CD4-positive, alpha-beta T cell (primary cell): ENCODE data around the gene PSRC1. TPM values are rescaled to one million over a fixed set of nuclear protein-coding genes. Genes with fewer than 3 reads are reported as not detected.

Experiments
- ATAC-seq: fragments of 200-7000 bp; cut with Tn5 transposase; one replicate; pipeline ENCODE4 v1.10.0; 2022; ENCODE audit warnings: mild to moderate bottlenecking; ENCODE audit not compliant: poor library complexity
- CTCF ChIA-PET: fragments of 350-600 bp; sonication (Branson Sonifier 250); formaldehyde crosslinking; loops from one replicate; lab custom pipeline; 2021; ENCODE audit warnings: antibody characterized with exemption, inconsistent platforms; lab: Charles Lee
- POLR2A ChIA-PET: fragments of 350-600 bp; sonication (Branson Sonifier 250); formaldehyde crosslinking; loops from one replicate; lab custom pipeline; 2021; ENCODE audit warnings: antibody characterized with exemption, inconsistent platforms; lab: Charles Lee
- DNase-seq, 14 experiments: peaks; one replicate each; pipeline ENCODE4 v3.0.0-alpha.2; 2013 to 2020; ENCODE audit warnings: mixed read lengths in 2 of 14
- H3K27ac ChIP-seq, 2 donors: one replicate each; pipeline versions ENCODE4 v1.5.1 to v1.7.0; 2013; ENCODE audit warnings: low read length in 2 of 2, low read depth in 1 of 2, mild to moderate bottlenecking in 1 of 2
- H3K27me3 ChIP-seq, 2 experiments: 1 replicate in 1 of 2; 2 replicates in 1 of 2; pipeline versions ENCODE4 v1.6.1 to v1.7.0; 2013; ENCODE audit warnings: low read length in 2 of 2, control low read depth in 1 of 2, mild to moderate bottlenecking in 1 of 2, moderate library complexity in 1 of 2; ENCODE audit not compliant: insufficient read depth in 2 of 2, control insufficient read depth in 1 of 2
- H3K36me3 ChIP-seq: one replicate; pipeline ENCODE4 v1.6.1; 2013; ENCODE audit warnings: low read length, control low read depth; ENCODE audit not compliant: insufficient read depth
- H3K4me1 ChIP-seq: one replicate; pipeline ENCODE4 v1.6.1; 2013; ENCODE audit warnings: low read length, control low read depth; ENCODE audit not compliant: insufficient read depth
- H3K4me3 ChIP-seq: one replicate; pipeline ENCODE4 v1.5.1; 2013; ENCODE audit warnings: mild to moderate bottlenecking, low read length, moderate library complexity
- H3K9me3 ChIP-seq, 2 experiments: 1 replicate in 1 of 2; 2 replicates in 1 of 2; pipeline versions ENCODE4 v1.6.1 to v1.7.0; 2013; ENCODE audit warnings: low read length in 2 of 2, mild to moderate bottlenecking in 2 of 2, control low read depth in 1 of 2, moderate library complexity in 1 of 2; ENCODE audit not compliant: control insufficient read depth in 1 of 2, insufficient read depth in 1 of 2
- H3K27ac Mint-ChIP-seq: one replicate; pipeline ENCODE4 v1.8.0; 2020; ENCODE audit warnings: mixed read lengths
- H3K27me3 Mint-ChIP-seq: one replicate; pipeline ENCODE4 v1.8.0; 2021; ENCODE audit warnings: mixed read lengths
- H3K36me3 Mint-ChIP-seq: one replicate; pipeline ENCODE4 v1.8.0; 2021; ENCODE audit warnings: low read depth, mixed read lengths
- H3K4me1 Mint-ChIP-seq: one replicate; pipeline ENCODE4 v1.8.0; 2021; ENCODE audit warnings: low read depth, mixed read lengths
- H3K4me3 Mint-ChIP-seq: one replicate; pipeline ENCODE4 v1.8.0; 2020; ENCODE audit warnings: mild to moderate bottlenecking, mixed read lengths
- H3K9me3 Mint-ChIP-seq: one replicate; pipeline ENCODE4 v1.8.0; 2020; ENCODE audit warnings: mixed read lengths
- intact Hi-C, 2 experiments: fragments of 100-400 bp; cut with DNase I in 1 of 2; cut with micrococcal nuclease in 1 of 2; formaldehyde crosslinking; loops; one replicate each; pipeline versions ENCODE4 v1.15.1 to v1.9.0; 2023 to 2025; cut with DNase I, micrococcal nuclease
- total RNA-seq, 174 experiments: library from RNA in 2 of 174; stranded (reverse) in 2 of 174; gene quantifications; one replicate each; pipeline ENCODE4 v1.2.3 and lab custom pipeline; 2021 to 2026
- TF ChIP-seq, protein P1 (sequence below): fragments of 200-600 bp; IDR thresholded peaks from one replicate; pipeline ENCODE4 v1.8.0; 2022; ENCODE audit warnings: antibody characterized with exemption, mild to moderate bottlenecking

The PSRC1 gene
- total RNA-seq, 2 experiments from 2014 or later, result 0.22 to 0.91 TPM

DNA sequence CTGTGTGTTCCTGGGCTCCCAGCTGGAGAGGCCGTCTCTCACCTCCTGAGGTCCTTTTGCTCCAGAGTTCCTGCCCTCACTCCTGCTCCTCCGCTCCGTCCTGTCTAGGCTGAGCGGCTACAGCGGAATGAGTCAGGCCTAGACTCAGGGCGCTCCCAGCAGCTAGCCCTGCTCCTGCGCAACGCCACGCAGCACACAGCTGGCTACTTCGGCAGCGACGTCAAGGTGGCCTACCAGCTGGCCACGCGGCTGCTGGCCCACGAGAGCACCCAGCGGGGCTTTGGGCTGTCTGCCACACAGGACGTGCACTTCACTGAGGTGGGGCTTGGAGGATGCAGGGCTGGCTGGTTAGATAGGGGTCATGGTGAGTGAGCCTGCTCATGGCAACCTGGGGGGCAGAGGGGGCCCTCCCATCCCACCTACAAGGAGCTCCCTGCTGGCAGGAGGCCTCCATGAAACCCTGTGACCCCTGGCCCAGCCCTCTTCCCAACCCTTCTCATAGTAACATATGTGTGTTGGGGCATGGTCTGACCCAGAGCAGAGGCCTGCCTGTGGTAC, 15.1 kb downstream of the PSRC1 start:
- Mint-ChIP-seq H3K27me3 (no peaks in the 10 kb centered on the region), H3K36me3 (no peaks in the 10 kb centered on the region), H3K4me1 (no peaks in the 10 kb centered on the region), H3K9me3 (no peaks in the 10 kb centered on the region), H3K27ac (no peak overlapping the region), H3K4me3 (no peak overlapping the region)
- no peaks in the 10 kb centered on the region for H3K27me3 ChIP-seq
- peaks cover 6% of the 10 kb centered on the region for H3K4me1 ChIP-seq
- H3K9me3 ChIP-seq, result no peaks in the 10 kb centered on the region
- H3K4me3 ChIP-seq, result no peak overlapping the region
- no peak for ATAC-seq
- TF ChIP-seq, protein P1, sequence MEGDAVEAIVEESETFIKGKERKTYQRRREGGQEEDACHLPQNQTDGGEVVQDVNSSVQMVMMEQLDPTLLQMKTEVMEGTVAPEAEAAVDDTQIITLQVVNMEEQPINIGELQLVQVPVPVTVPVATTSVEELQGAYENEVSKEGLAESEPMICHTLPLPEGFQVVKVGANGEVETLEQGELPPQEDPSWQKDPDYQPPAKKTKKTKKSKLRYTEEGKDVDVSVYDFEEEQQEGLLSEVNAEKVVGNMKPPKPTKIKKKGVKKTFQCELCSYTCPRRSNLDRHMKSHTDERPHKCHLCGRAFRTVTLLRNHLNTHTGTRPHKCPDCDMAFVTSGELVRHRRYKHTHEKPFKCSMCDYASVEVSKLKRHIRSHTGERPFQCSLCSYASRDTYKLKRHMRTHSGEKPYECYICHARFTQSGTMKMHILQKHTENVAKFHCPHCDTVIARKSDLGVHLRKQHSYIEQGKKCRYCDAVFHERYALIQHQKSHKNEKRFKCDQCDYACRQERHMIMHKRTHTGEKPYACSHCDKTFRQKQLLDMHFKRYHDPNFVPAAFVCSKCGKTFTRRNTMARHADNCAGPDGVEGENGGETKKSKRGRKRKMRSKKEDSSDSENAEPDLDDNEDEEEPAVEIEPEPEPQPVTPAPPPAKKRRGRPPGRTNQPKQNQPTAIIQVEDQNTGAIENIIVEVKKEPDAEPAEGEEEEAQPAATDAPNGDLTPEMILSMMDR, result no peak
- CTCF ChIA-PET, result no interaction called here
- no peak overlapping the region for H3K27ac ChIP-seq
- no peak for DNase-seq
- intact Hi-C loops, result no loop called here
- POLR2A ChIA-PET, result no interaction called here
- H3K36me3 ChIP-seq, result no peaks in the 10 kb centered on the region

DNA sequence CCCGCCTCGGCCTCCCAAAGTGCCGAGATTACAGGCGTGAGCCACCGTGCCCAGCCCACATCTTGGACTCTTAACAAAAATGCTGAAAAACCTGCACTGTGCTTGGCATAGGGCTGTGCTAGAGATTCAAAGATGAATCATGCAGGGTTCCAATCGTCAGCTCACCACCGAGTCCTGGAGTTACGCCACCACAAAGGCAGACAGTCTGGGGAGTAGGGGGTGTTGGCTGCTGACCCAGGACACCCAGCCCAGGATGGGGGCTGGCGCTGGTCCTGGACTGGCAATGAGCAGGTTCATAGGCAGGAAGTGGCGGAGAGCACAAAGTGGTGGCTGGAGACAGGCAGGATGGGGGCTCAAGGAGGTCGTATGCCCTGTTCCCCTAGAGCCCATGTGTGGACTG, 16.0 kb downstream of the PSRC1 start:
- Histone ChIP-seq H3K36me3 (no peaks in the 10 kb centered on the region), H3K27ac (no peak overlapping the region), H3K27me3 (no peaks in the 10 kb centered on the region), H3K4me1 (peaks cover 6% of the 10 kb centered on the region), H3K4me3 (no peak overlapping the region), H3K9me3 (no peaks in the 10 kb centered on the region)
- intact Hi-C loops, result no loop called here
- CTCF ChIA-PET, result interaction anchor here (0.7 to 0.9 kb wide), 3 partner anchors 10 to 373 kb away, joined by 3 to 4 read pairs (median 3); no protein-coding TSS in a partner anchor
- no peak for ATAC-seq
- no peaks in the 10 kb centered on the region for H3K27me3 Mint-ChIP-seq
- H3K4me3 Mint-ChIP-seq, result no peak overlapping the region
- H3K4me1 Mint-ChIP-seq, result no peaks in the 10 kb centered on the region
- TF ChIP-seq, protein P1, result no peak
- POLR2A ChIA-PET, result no interaction called here
- DNase-seq, result no peak
- H3K9me3 Mint-ChIP-seq, result no peaks in the 10 kb centered on the region
- no peak overlapping the region for H3K27ac Mint-ChIP-seq
- no peaks in the 10 kb centered on the region for H3K36me3 Mint-ChIP-seq

DNA sequence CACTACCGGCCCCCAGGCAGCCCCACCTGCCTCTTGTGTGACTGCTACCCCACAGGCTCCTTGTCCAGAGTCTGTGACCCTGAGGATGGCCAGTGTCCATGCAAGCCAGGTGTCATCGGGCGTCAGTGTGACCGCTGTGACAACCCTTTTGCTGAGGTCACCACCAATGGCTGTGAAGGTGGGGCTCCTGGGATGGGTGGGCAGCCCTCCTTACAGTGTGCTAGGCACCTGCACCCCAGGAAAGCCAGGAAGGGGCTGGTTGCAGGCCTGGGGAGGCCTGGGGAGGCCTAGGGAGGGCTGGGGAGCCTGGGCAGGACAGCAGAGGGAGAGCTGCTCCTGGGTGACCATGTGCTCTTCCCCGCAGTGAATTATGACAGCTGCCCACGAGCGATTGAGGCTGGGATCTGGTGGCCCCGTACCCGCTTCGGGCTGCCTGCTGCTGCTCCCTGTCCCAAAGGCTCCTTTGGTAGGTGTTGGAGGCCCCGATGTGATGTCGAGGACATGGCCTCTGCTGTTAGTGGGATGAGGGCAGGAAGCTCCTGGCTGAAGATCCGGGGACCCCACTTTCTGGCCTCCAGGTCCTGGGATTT, 17.1 kb downstream of the PSRC1 start:
- ChIA-PET POLR2A (no interaction called here), CTCF (no interaction called here)

More for the DNA sequence above, 17.1 kb downstream of the PSRC1 start:
- Histone ChIP-seq H3K9me3 (no peaks in the 10 kb centered on the region), H3K27ac (no peak overlapping the region), H3K27me3 (no peaks in the 10 kb centered on the region), H3K4me1 (peaks cover 6% of the 10 kb centered on the region), H3K4me3 (no peak overlapping the region), H3K36me3 (no peaks in the 10 kb centered on the region)
- H3K27ac Mint-ChIP-seq, result no peak overlapping the region
- H3K36me3 Mint-ChIP-seq, result no peaks in the 10 kb centered on the region
- H3K27me3 Mint-ChIP-seq, result no peaks in the 10 kb centered on the region
- no peak for DNase-seq
- intact Hi-C loops, result no loop called here
- H3K4me1 Mint-ChIP-seq, result no peaks in the 10 kb centered on the region
- no peak overlapping the region for H3K4me3 Mint-ChIP-seq
- no peak for ATAC-seq
- H3K9me3 Mint-ChIP-seq, result no peaks in the 10 kb centered on the region
- TF ChIP-seq, protein P1, result no peak
